Hepatocyte (in vitro differentiated cells): Measurements from ENCODE around the gene MPST.

ENCODE experiments used
- EZH2 ChIP-seq: fragments of 200-600 bp; sonication (generic); IDR thresholded peaks from 2 replicates; pipeline ENCODE4 v1.6.1; 2016; ENCODE audit warnings: antibody characterized with exemption, mild to moderate bottlenecking, borderline replicate concordance
- TF ChIP-seq, protein P1 (sequence below): fragments of 200-600 bp; sonication (generic); IDR thresholded peaks from 2 replicates; pipeline ENCODE4 v1.5.1; 2016; ENCODE audit warnings: antibody characterized with exemption, mild to moderate bottlenecking; ENCODE audit not compliant: poor library complexity

DNA sequence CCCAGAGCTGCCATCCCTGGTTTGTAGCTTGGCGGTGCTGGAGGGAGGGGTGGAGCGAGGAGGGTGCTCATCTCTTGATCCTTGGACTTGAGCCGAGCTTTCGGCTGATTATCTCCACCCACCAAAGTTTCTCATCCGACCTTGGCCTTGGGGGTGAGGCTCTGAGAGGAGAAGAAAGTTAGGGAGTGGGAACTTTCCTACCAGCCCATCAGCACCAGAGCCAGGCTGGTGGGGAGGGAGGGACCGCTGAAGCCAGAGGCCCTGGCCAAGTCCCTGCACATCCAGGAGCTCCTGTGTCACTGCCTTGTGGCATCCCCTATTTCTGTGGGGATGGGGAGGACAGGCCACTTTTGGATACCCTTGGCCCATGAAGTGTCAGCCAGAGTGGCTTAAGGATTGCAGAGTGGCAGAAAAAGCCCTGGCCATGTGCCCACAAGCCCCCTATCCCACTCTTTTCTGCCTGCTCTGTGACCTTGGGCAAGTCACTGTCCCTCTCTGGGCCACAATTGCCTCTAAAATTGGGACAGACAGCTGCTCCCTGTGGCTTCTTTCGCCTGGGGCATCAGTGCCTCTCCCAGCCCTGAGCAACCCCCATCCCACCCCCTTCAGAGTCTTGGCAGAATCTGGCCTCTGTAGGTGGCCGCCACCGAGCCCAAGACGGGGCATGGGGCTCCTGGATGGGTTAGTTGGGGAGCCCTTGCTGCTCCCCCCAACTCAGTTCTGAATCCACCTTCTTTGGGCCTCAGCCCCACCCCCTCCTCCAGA is 42.3 kb downstream of the MPST start:
- TF ChIP-seq, protein P1, sequence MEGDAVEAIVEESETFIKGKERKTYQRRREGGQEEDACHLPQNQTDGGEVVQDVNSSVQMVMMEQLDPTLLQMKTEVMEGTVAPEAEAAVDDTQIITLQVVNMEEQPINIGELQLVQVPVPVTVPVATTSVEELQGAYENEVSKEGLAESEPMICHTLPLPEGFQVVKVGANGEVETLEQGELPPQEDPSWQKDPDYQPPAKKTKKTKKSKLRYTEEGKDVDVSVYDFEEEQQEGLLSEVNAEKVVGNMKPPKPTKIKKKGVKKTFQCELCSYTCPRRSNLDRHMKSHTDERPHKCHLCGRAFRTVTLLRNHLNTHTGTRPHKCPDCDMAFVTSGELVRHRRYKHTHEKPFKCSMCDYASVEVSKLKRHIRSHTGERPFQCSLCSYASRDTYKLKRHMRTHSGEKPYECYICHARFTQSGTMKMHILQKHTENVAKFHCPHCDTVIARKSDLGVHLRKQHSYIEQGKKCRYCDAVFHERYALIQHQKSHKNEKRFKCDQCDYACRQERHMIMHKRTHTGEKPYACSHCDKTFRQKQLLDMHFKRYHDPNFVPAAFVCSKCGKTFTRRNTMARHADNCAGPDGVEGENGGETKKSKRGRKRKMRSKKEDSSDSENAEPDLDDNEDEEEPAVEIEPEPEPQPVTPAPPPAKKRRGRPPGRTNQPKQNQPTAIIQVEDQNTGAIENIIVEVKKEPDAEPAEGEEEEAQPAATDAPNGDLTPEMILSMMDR, result no peak
- TF ChIP-seq EZH2, result no peak
